Testis (tissue), 3 donors: ENCODE results near the gene DDX55. TPM values are rescaled to one million over a fixed set of nuclear protein-coding genes. Genes with fewer than 3 reads are reported as not detected.

Source experiments
- DNase-seq: peaks from one replicate; pipeline ENCODE4 v3.0.0-alpha.2; 2019
- H3K27ac ChIP-seq, 2 donors: fragments of 200-600 bp; sonication (generic); one replicate each; pipeline ENCODE4 v1.5.1; 2019
- H3K27me3 ChIP-seq: fragments of 200-600 bp; sonication (generic); one replicate; pipeline ENCODE4 v1.5.1; 2019
- H3K36me3 ChIP-seq: fragments of 200-600 bp; sonication (generic); one replicate; pipeline ENCODE4 v1.5.1; 2017; ENCODE audit warnings: low read depth; ENCODE audit errors: missing control alignments
- H3K4me1 ChIP-seq: fragments of 200-600 bp; sonication (generic); one replicate; pipeline ENCODE4 v1.5.1; 2019
- H3K4me3 ChIP-seq, 2 donors: fragments of 200-600 bp; sonication (generic); one replicate each; pipeline ENCODE4 v1.5.1; 2017 to 2019
- H3K9me3 ChIP-seq: fragments of 200-600 bp; sonication (generic); one replicate; pipeline ENCODE4 v1.5.1; 2017
- POLR2A ChIP-seq: fragments of 450-650 bp; IDR thresholded peaks from one replicate; pipeline ENCODE4 v1.6.1; 2017; ENCODE audit warnings: antibody characterized with exemption, mild to moderate bottlenecking, moderate library complexity
- WGBS, 2 donors: methylation state at CpG; one replicate each; pipeline ENCODE4 v1.1.5; 2018; 5-methylcytosine and 5-hydroxymethylcytosine counted together
- intact Hi-C: fragments of 100-400 bp; cut with DNase I; formaldehyde crosslinking; loops from one replicate; pipeline ENCODE4 v1.15.1; 2023; ENCODE audit warnings: low total_unique reads
- polyA plus RNA-seq: library from polyadenylated mRNA; stranded (reverse); fragments of 350-450 nt; fragmentation: Illumina TruSeq; extraction: RNeasy Lipid Tissue Mini Kit (QIAGEN cat#74804); gene quantifications from one replicate; pipeline ENCODE4 v1.2.3, GENCODE V29; 2014; ENCODE audit warnings: low read depth, low replicate concordance; ENCODE audit not compliant: insufficient read depth
- total RNA-seq, 2 donors: library from RNA; depleted of rRNA; stranded (reverse); fragments of >200 nt; gene quantifications; one replicate each; pipeline ENCODE4 v1.2.3, GENCODE V29; 2016
- TF ChIP-seq, protein P1 (sequence below), 3 experiments: fragments of 450-650 bp in 2 of 3; fragments of 200-600 bp in 1 of 3; sonication (generic) in 1 of 3; IDR thresholded peaks; one replicate each; pipeline ENCODE4 v1.5.1; 2016 to 2019; ENCODE audit warnings: antibody characterized with exemption in 3 of 3, mild to moderate bottlenecking in 2 of 3, moderate library complexity in 1 of 3

DDX55 gene
- total and polyA plus RNA-seq, 3 donors from 2014 or later = 13.4 to 32.6 (median 22.2) TPM

DNA sequence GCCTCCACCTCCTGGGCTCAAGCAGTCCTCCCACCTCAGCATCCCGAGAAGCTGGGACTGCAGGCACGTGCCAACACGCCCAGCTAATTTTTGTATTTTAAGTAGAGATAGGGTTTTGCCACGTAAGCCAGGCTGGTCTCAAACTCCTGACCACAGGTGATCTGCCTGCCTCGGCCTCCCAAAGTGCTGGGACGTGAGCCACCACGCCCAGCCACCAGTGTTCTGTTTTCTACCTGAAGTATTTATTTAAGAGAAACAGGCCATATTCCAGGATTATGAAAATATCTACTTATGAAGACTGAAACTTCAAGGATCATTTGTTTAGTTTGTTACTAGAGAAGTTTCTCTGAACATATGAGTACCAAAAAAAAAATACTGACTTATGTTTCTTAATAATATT, 42.0 kb downstream of the DDX55 start:
- H3K9me3 ChIP-seq = no peaks in the 10 kb centered on the region
- no peak for TF ChIP-seq POLR2A
- TF ChIP-seq, protein P1, sequence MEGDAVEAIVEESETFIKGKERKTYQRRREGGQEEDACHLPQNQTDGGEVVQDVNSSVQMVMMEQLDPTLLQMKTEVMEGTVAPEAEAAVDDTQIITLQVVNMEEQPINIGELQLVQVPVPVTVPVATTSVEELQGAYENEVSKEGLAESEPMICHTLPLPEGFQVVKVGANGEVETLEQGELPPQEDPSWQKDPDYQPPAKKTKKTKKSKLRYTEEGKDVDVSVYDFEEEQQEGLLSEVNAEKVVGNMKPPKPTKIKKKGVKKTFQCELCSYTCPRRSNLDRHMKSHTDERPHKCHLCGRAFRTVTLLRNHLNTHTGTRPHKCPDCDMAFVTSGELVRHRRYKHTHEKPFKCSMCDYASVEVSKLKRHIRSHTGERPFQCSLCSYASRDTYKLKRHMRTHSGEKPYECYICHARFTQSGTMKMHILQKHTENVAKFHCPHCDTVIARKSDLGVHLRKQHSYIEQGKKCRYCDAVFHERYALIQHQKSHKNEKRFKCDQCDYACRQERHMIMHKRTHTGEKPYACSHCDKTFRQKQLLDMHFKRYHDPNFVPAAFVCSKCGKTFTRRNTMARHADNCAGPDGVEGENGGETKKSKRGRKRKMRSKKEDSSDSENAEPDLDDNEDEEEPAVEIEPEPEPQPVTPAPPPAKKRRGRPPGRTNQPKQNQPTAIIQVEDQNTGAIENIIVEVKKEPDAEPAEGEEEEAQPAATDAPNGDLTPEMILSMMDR (IDR thresholded peaks at IDR 0.05) = no peak
- no peak overlapping the region for H3K27ac ChIP-seq
- no peaks in the 10 kb centered on the region for H3K36me3 ChIP-seq
- 90 to 93% methylated on average over 7 of the region's 7 CpGs for WGBS, 2 donors
- no peaks in the 10 kb centered on the region for H3K27me3 ChIP-seq
- no peaks in the 10 kb centered on the region for H3K4me1 ChIP-seq
- H3K4me3 ChIP-seq = no peak overlapping the region
- no peak for DNase-seq
- intact Hi-C loops = no loop called here

DNA sequence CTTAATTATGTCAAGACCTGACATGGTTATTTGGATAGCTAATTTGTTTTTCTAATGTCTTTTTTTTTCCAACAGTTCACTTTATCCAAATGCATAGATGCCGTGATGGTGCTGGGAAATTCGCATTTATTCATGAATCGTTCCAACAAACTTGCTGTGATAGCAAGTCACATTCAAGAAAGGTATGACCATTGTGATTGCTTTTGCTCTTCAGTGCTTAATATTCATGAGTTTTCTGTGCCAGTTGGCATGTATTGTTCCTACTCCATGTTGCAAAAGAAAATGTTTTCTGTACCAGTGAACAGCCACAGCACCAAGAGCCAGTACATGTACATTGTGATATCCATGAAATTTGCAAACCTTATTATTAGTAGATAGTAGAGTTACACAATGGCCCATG, 43.5 kb downstream of the DDX55 start:
- Histone ChIP-seq H3K27ac (no peak overlapping the region), H3K4me1 (no peaks in the 10 kb centered on the region), H3K4me3 (no peak overlapping the region), H3K27me3 (no peaks in the 10 kb centered on the region), H3K36me3 (no peaks in the 10 kb centered on the region), H3K9me3 (no peaks in the 10 kb centered on the region)
- intact Hi-C loops = no loop called here
- DNase-seq = no peak
- WGBS, 2 donors = 87 to 99% methylated on average over 3 of the region's 3 CpGs
- TF ChIP-seq POLR2A = no peak
- TF ChIP-seq, protein P1 (IDR thresholded peaks at IDR 0.05) = no peak

DNA sequence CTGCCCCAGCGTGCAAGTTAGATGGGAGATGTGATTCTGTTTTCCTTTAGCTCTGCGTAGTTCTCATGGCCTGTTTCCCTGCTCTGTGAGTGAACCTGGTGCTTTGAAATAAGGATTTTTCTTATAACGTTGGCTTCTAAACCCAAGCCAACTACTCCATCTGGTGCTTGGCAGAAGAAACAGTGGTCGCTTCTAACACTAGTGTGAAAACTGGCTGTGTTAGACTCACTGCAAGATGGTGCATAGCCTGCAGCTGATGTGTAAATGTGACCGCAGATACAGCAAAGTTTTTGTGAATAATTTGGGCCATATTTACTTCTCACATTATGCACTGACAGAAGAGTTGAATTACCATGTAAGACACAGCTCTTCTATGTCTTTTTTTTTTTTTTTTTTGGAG, 44.0 kb downstream of the DDX55 start:
- TF ChIP-seq POLR2A = no peak
- TF ChIP-seq, protein P1 (IDR thresholded peaks at IDR 0.05) = no peak
- DNase-seq = no peak
- Histone ChIP-seq H3K27ac (no peak overlapping the region), H3K4me1 (no peaks in the 10 kb centered on the region), H3K4me3 (no peak overlapping the region), H3K27me3 (no peaks in the 10 kb centered on the region), H3K36me3 (no peaks in the 10 kb centered on the region), H3K9me3 (no peaks in the 10 kb centered on the region)
- WGBS, 2 donors = 79 to 89% methylated on average over 5 of the region's 5 CpGs
- intact Hi-C loops = no loop called here

DNA sequence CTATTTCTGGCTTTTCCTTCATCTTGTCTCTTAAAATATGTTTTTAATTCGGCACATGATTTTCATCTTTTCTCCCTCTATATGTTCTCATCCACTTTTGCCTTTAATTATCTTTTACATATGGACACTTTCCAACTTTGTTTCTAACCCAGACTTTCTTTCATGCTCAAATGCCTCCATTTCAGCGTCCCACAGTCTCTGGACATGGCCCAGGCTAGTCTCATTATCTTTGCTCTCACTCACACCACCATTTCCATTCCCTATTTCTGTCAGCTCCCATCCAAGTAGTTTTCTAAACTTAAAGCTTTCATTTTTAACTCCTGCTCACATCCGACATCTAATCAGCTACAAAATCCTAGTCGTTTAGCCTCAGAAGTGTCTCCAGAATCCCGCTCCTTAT, 46.5 kb downstream of the DDX55 start:
- no peak for DNase-seq
- Histone ChIP-seq H3K9me3 (no peaks in the 10 kb centered on the region), H3K27me3 (no peaks in the 10 kb centered on the region), H3K36me3 (no peaks in the 10 kb centered on the region), H3K4me1 (no peaks in the 10 kb centered on the region), H3K27ac (no peak overlapping the region), H3K4me3 (no peak overlapping the region)
- intact Hi-C loops = no loop called here
- TF ChIP-seq, protein P1 (IDR thresholded peaks at IDR 0.05) = no peak
- TF ChIP-seq POLR2A = no peak
- WGBS, 2 donors = 93 to 94% methylated on average over 5 of the region's 5 CpGs

DNA sequence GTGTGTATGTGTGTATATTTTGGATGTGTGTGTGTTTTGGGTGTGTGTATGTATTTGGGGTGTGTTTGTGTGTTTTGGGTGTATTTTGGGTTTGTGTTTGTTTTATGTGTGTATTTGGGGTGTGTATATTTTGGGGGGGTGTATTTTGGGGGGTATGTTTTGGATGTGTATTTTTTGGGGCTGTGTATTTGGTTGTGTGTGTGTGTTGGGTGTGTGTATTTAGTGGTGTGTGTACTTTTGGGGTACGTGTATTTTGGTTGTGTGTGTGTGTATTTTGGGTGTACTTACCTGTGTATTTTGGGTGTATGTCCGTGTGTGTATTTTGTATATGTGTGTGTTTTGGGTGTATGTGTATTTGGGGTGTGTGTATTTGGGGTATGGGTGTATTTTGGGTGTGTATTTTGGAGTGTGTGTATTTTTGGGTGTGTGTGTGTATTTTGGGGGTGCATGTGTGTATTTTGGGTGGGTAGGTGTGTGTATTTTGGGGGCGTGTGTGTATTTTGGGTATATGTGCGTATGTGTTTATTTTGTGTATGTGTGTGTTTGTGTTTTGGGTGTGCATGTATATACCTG, 52.3 kb downstream of the DDX55 start:
- Histone ChIP-seq H3K4me3 (no peak overlapping the region), H3K27me3 (no peaks in the 10 kb centered on the region), H3K27ac (no peak overlapping the region), H3K9me3 (no peaks in the 10 kb centered on the region), H3K4me1 (no peaks in the 10 kb centered on the region), H3K36me3 (no peaks in the 10 kb centered on the region)
- DNase-seq = no peak
- WGBS, 2 donors = 92 to 94% methylated on average over 4 of the region's 4 CpGs
- intact Hi-C loops = no loop called here
- TF ChIP-seq, protein P1 (IDR thresholded peaks at IDR 0.05) = no peak
- no peak for TF ChIP-seq POLR2A
